ENCODE data around the gene MAFG. TPM values are rescaled to one million over a fixed set of nuclear protein-coding genes. Genes with fewer than 3 reads are reported as not detected.

Gene MAFG
- total RNA-seq, 1 experiment from 2014 or later: 31.4 TPM

- peaks cover 33% of the 10 kb centered on the region; the same call in 1 of the 2 replicates for H3K27me3 ChIP-seq (ENCODE audit: insufficient read depth, low read length)
- peaks cover 0 to 4% of the 10 kb centered on the region in 2 experiments; a peak in 1 of 5 replicates for H3K9me3 Mint-ChIP-seq
- H3K36me3 Mint-ChIP-seq (ENCODE audit: insufficient read depth in 1 of 3, low read depth in 3 of 3): no peaks in the 10 kb centered on the region; a peak in 1 of 7 replicates
Observed at GRCh38 chr17:81957691-81958432, 30.3 kb upstream of the MAFG start.

More at GRCh38 chr17:81957691-81958432, 30.3 kb upstream of the MAFG start:
- no peak overlapping the region for H3K4ac ChIP-seq (ENCODE audit: low read depth, low read length)
- H3K23me2 ChIP-seq (ENCODE audit: insufficient read length, low read depth, low read length, poor library complexity, severe bottlenecking): peaks cover 3% of the 10 kb centered on the region
- no peak overlapping the region for H3K56ac ChIP-seq (ENCODE audit: insufficient read length, low read depth, low read length)
- no peak for TF ChIP-seq CTCF (conservative IDR thresholded peaks at IDR 0.05)
- no peak overlapping the region for H2BK5ac ChIP-seq (ENCODE audit: insufficient read length, low read length)
- no peak overlapping the region for H2BK12ac ChIP-seq (ENCODE audit: insufficient read length, low read depth, low read length)
- no peaks in the 10 kb centered on the region for H3K4me1 ChIP-seq (ENCODE audit: insufficient read depth, low read length)
- peaks cover 5 to 8% of the 10 kb centered on the region in 2 experiments for H3K4me1 Mint-ChIP-seq
- H3K27ac Mint-ChIP-seq: no peak overlapping the region
- no peak overlapping the region for H3K27ac ChIP-seq (ENCODE audit: insufficient read length, low read depth, low read length)
- no peak overlapping the region for H3K23ac ChIP-seq (ENCODE audit: insufficient read length, low read depth, low read length)
- H4K20me1 ChIP-seq (ENCODE audit: control insufficient read depth, insufficient read depth, insufficient read length): no peaks in the 10 kb centered on the region
- no peak overlapping the region for H3K4me2 ChIP-seq (ENCODE audit: insufficient read depth, insufficient read length, low read length)
- H2BK120ac ChIP-seq (ENCODE audit: low read depth, low read length, poor library complexity, severe bottlenecking): no peak overlapping the region
- no peaks in the 10 kb centered on the region for H3K79me2 ChIP-seq (ENCODE audit: insufficient read depth, low read length)
- H3K9me3 ChIP-seq (ENCODE audit: control insufficient read depth, low read depth, low read length): no peaks in the 10 kb centered on the region
- H4K91ac ChIP-seq (ENCODE audit: insufficient read length, low read depth, low read length): no peak overlapping the region
- H2AK5ac ChIP-seq (ENCODE audit: insufficient read length, low read length): no peak overlapping the region
- H4K5ac ChIP-seq (ENCODE audit: insufficient read length, low read depth, low read length): no peak overlapping the region
- DNase-seq: no peak
- no peak overlapping the region for H2AFZ ChIP-seq (ENCODE audit: low read length)
- WGBS (ENCODE audit: extremely low coverage, insufficient read length, low lambda C conversion rate): no CpG with 5 or more reads among the region's 19 CpGs
- H3K18ac ChIP-seq (ENCODE audit: insufficient read length, low read depth, low read length): no peak overlapping the region
- H2BK15ac ChIP-seq (ENCODE audit: low read depth, low read length): no peak overlapping the region
- no peak overlapping the region for H4K8ac ChIP-seq (replicated peaks; ENCODE audit: insufficient read length, low read depth, low read length)
- H3T11ph ChIP-seq (ENCODE audit: low read length): no peak overlapping the region
- H3K79me1 ChIP-seq (ENCODE audit: insufficient read depth, low read depth, low read length, poor library complexity, severe bottlenecking): no peaks in the 10 kb centered on the region
- H3K27me3 Mint-ChIP-seq (ENCODE audit: low read depth): peaks cover 65% of the 10 kb centered on the region
- no peak overlapping the region for H2BK20ac ChIP-seq (ENCODE audit: low read depth, low read length, poor library complexity, severe bottlenecking)
- H3K14ac ChIP-seq (ENCODE audit: insufficient read depth, low read length): no peak overlapping the region; the same call in 1 of the 2 replicates
- H3K4me3 Mint-ChIP-seq: peak overlapping the region in 1 of 2 experiments; percentile 65; a peak in 1 of 5 replicates
- no peak overlapping the region for H3K9ac ChIP-seq (ENCODE audit: extremely low read depth, insufficient read length, low read length)

Data from H9 (cell line).